HG02885 (cell line): Measurements from ENCODE around the gene SLC38A10.

ENCODE experiments used
- ATAC-seq: cut with Tn5 transposase; IDR thresholded peaks from one replicate; pipeline ENCODE4 v1.9.1; 2021; ENCODE audit warnings: mild to moderate bottlenecking; ENCODE audit not compliant: unreplicated experiment, poor library complexity

The SLC38A10 gene

GRCh38 chr17:81261096-81261495 lies 34.0 kb downstream of the SLC38A10 start:
- ATAC-seq, result no peak

- ATAC-seq, result no peak
These were observed 34.5 kb downstream of the SLC38A10 start for GRCh38 chr17:81260641-81261040.

- no peak for ATAC-seq
These were observed 34.9 kb downstream of the SLC38A10 start for GRCh38 chr17:81260171-81260570.

GRCh38 chr17:81259058-81259605 lies 36.0 kb downstream of the SLC38A10 start:
- no peak for ATAC-seq

GRCh38 chr17:81258292-81258691 lies 36.8 kb downstream of the SLC38A10 start:
- no peak for ATAC-seq

- no peak for ATAC-seq
These were observed 37.6 kb downstream of the SLC38A10 start for GRCh38 chr17:81257533-81257932.

- no peak for ATAC-seq
These were observed 38.5 kb downstream of the SLC38A10 start for GRCh38 chr17:81256616-81257015.

GRCh38 chr17:81254955-81255717 lies 40.0 kb downstream of the SLC38A10 start:
- no peak for ATAC-seq

GRCh38 chr17:81253358-81254131 lies 41.6 kb downstream of the SLC38A10 start:
- no peak for ATAC-seq

GRCh38 chr17:81252987-81253329 lies 42.1 kb downstream of the SLC38A10 start:
- no peak for ATAC-seq

- no peak for ATAC-seq
These were observed 42.7 kb downstream of the SLC38A10 start for GRCh38 chr17:81252326-81252986.

- ATAC-seq, result no peak
These were observed 43.3 kb downstream of the SLC38A10 start for GRCh38 chr17:81251709-81252301.

- ATAC-seq, result no peak
These were observed 43.9 kb downstream of the SLC38A10 start for GRCh38 chr17:81251094-81251708.

- no peak for ATAC-seq
These were observed 44.6 kb downstream of the SLC38A10 start for GRCh38 chr17:81250286-81251093.

GRCh38 chr17:81249223-81250040 lies 45.7 kb downstream of the SLC38A10 start:
- no peak for ATAC-seq

- no peak for ATAC-seq
These were observed 46.5 kb downstream of the SLC38A10 start for GRCh38 chr17:81248649-81249048.

- no peak for ATAC-seq
These were observed 47.6 kb downstream of the SLC38A10 start for GRCh38 chr17:81247339-81247990.
